Measurements from ENCODE around the gene HOXD12.

Gene HOXD12

DNA sequence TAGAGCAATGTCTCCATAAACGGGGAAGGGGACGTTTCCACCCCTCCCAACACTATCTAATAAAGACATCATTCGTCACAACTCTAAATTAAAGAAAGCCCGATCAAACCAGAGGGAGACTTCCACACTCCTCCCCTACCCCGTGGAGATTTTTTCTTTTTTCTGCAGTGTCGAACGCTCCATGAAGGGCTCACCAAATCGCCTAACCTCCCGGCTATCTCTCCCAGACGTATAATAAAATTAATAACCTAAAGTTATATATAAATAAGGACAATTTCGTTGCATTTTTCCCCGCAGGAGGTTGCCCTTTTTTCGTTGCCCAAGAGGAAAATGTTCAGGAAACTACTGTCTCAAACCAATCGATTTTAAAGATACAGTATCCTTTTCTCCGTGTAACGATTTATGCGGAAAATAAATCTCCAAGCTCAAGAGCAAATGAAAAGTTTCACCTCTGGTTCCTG, 18.2 kb upstream of the HOXD12 start:
- no peak for DNase-seq

DNA sequence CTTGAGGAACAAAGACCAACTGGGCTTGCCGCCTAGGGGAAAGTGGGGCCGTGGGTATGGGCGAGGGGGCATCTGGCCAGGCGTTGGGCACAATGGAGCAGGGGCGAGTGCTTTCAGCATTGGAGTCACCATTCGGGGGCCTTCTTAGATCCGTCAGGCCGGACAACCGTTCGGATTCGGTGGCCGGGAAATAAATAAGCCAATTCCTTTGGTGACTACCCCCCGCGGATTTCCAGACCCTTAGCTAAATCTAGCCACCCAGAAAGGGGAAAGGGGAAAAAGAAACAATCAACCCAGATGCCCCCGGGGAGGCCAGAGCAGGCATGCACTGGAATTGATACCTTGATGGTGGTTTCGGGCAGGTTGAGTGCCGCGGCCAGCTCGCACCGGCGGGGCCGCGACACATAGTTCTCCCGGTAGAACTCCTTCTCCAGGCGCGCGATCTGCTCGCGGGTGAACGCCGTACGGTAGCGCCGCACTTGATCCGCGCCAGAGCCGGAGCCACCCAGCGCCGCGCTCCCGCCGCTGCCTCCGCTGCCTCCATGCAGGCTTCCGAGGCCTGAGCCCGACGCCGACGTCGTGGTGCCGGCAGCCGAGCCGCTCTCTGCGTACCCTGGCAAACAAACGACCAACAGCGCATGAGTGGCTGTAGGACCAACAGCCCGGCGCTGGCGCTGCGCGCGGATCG, 17.6 kb upstream of the HOXD12 start:
- peak; percentile 49 for DNase-seq

DNA sequence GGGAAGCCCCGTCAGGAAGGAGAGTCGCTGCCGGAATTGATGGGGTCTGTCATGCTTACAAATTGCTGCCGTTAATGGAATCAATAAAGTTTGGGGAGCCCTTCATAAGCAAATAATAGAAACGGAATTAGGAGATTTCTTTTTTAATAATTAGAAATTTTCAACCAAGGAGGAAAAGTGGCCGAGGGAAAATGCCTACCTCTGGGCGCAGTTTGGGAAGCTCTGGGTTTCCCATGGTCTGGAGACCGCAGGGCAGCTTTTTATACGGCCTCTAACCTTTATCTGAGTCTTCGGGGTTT, 17.1 kb upstream of the HOXD12 start:
- no peak for DNase-seq

DNA sequence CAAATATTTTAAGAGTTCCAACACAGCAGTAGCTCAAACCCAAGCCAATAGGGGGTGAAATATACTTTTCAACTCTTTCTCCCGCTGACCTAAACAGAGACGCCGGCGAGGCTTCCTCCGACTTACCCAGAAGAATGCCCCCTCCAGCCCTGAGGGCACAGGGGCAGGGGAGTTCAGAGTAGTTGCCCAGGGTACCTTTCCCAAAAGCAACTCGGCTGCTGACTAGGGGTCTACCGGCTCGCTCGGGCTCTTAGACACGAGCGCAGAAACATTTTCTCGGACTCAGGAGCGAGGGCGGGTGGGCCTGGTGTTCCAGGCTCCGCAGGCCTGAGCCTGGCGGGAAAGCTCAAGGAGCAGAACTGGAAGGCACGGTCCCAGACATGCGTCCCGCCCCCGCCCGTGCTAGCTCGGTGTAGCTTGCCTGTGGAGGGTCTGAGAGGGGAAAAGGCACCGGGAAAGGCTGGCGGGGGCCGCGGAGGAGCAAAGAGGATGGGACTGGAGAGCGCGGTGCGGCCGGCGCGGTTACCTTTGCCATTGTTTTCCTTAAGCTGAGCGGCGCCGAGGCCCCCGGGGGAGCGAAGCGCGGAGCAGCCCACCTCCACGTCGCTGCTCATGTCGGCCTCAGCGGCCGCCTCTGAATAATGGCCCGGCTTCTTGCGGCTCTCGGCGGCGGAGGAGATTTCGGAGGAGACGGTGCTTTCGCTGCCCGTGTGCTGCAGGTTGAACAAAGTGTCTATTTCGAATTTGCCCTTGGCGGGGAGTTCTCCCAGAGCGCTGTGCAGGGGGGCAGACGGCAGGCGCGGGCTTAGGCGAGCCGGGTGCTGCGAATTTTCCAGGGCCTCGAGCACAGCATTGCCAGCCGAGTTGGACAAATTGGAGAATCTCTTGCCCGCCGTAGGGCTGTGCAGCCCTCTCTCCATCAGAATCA, 16.5 kb upstream of the HOXD12 start:
- DNase-seq = peak; percentile 35

DNA sequence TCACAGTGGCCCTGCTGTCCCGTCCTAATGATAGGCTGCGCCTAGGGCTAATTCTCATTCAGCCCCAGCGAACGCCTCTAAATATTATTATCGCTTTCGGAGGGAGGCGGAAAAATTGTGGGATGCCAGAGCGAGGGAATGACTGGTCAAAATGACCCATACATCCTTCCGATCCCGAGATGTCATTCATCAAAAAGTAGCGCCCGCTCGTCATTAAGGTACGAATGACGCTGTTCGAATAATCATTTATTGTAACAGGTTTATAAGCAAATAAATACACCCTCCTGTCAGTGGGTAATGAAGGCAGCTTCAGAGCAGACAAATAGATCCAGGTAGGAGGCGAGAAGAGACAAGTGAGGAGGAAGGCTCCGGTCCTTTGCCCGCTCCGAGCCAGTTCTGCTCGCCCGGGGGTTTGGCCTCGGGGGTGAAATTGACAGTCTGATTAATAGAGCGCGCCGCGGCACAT, 15.8 kb upstream of the HOXD12 start, which contains the start of gene EVX2:
EVX2 (minus strand) TSS at position 167 of the 466 bp plus-strand sequence. CDS start 186 bp downstream, outside the sequence.
- DNase-seq = peak; percentile 19

DNA sequence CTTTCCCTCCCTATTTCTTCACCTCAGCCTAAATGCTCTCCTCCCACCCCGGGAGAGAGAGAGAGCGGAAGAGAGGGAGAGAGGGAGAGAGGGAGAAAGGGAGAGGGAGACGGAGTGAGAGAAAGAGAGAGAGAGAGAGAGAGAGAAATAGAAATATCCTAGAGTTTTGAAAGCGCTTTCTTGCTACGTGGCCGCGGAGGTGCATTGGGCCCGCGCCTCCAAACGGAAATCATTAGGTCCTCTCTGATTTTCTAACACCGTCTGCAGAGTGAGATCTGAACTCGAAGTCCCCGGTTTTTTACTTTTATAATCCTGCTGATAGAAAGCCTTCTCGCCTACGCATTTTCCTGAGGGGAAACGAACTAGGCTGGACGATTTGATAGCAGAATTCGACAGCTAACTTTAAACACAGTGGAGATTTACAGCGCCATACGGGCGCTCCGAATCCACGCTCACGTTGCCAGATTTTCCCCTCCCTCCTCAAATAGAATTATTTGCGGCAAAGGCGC, 14.9 kb upstream of the HOXD12 start:
- DNase-seq = peak; percentile 26

DNA sequence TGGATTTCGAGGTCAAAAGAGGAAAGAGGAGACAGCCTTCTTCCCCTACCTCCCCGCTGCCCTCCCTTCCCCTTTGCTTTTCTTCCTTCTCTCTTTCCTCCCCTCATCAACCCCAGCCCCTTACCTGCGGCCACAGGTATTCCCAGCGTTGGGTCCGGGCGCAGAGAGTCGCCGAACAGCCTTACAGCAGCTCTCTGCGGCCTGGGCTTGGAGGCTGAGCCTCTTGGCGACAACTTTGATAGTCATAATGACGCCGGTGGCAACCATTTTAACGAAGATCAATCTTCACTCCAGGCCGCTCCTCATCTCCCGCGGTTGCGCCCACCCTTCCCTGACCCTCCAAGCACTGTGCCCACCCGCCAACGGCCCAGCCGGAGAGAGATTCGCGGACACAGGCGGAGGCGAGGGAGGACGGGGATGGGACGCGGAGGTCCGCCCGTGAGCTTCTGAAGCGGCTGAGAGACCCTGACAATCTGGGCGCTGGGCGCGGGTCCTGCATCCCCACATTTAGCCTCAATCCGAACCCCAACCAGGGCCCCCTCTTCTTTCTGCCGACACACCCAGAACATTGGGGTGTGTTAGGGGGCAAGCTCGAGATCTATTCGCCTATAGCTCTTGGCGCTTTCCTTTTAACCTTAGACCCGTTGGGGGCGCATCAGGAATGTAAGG, 14.3 kb upstream of the HOXD12 start:
- peak; percentile 14 for DNase-seq

DNA sequence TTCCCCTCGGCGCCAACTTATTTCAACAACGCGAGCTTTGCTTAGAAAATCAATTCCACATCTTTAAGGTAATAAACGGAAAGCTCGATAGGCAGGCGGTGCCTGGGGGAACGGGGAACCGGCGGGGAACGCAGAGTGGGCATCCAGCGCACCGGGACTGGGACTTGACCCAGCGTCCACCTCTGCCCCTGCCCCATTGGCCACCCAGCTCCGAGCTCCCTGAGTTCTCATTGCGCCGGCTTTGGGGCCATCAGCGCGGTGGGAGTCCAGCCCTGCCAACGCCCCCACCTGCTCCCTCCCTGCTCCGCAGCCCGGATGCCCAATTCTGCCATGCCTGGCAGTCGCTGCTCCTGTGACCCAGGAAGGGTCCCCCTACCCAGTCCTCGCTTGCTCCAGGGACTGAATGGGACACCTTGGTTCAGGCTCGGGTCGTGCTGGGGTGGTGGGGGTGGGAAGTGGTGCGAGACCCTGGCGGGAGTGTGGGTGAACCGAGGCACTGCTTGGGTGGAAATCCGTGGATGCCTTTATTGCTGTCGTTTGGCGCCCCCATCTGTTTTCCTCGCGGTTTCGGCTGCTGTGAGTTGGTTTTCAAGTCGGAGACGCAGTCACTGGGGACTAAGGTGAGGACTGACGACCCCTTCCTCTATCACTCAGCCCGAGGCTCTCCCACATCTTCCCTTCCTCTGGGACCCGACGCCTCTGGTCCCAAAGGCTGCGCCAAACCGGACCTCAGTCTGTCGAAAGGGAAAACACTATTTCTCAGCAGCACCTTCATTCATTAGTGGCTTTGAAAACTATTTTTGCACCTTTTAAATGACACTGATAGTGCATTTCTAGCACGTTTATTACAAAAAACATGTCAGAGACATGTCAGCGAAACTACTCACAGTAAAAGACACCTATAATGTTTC, 13.5 kb upstream of the HOXD12 start:
- DNase-seq = peak; percentile 63

DNA sequence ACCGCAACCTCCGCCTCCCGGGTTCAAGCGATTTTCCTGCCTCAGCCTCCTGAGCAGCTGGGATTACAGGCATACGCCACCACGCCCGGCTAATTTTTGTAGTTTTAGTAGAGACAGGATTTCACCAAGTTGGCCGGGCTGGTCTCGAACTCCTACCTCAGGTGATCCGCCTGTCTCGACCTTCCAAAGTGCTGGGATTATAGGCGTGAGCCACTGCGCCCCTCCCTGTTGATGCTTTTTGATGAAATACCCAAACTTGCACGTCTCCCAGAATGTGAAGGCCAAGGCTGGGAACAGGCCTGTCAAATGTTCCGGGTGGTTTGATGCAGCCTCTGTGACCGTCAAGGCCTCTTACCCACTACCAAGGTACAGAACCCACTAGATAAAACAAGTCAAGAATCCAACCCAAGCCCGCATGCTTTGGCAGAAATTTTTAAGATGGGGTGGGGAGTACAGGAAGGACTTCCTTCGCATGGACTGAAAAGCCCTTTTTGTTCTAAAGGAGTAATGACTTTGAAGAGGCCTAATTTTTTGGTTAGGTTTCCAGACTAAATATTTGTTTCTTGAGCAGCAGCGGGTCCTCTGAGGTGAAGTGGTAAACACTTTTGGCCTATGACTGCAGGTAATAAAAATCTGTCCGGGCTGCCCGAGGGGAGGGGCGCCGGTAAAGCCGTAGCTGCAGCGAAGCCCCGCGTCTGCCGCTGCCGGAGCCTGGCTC, 12.1 kb upstream of the HOXD12 start:
- no peak for DNase-seq

DNA sequence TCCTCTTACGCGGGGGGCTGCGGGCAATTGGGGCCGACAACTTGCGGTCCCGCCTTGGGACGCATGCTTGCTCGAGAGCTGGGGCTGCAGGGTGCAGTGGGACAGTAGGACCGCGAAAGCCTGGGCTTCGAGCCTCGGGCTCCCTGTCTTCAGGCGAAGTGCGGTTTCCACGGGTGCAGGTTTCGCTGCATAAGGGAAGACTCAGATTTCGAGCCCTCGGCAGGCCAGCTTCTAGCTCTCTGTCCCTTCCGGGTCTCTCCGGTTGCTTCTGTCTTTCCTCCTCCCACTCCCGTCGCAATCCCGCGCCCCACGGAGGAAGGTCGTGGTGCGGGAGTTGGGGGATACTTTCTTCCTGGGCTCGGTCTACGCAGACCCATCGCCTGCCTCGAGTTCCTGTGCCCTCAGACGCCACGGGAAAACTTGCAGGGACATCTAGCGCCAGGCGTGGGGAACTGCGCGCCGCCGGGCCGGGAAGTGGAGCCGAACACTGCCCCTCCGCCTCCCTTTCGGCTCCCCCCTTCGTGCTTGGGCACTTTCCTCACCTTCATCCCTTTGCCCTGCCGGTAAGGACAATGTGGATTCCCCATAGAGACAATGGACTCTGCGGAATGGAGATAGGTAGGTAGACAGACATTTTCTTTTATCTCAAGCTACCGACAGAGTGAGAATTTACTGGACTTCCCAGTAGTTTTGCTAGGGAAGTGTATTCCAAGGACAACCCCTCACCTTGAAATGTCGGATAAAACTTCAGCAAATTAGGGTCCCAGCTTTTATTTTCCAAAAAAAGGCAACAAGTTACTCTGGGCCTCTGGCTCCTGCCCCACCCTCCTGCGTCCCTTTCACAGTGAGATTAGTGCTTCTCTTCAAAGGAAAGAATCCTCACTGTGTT, 11.3 kb upstream of the HOXD12 start:
- peak; percentile 79 for DNase-seq

DNA sequence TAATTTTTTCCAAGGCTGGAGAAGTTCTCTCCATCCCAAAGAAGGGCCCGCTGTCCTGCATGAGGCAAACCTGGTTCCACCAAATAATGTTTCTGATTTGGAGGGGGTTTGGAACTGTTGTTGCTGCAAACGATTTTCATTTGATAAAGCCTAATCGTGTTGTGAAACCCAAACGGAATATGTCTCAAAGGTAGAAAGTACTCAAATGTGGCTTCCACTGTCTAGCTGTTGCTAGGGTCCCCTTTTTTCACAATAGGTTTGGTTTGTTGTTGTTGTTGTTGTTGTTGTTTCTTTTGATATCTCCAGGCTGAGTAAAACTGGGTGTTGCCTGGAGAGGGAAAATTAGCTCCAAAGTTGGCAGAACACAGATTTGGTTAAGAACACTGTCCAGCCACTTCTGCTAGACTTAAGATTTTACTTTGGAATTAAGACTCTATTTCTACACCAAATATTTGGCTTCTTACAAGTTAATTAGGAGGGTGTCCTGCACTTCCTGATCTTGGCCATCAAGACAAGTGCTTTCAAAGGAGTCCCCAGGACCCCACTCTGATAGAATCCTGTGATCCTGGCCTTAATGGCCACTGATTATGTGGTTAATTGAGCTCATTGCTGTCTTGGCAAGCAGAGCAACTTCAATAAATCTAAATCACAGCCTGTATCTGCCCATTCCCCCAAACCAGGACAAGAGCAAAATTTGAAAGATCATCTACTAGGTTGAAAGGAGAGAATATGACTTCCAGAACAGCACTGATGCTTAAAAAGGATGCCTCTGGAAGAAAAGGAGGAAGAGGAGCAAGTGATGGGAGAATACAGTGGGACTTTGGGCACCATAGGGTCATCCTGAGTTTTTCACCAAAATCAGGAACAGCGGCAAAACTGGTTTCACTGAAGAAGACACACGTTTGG, 10.4 kb upstream of the HOXD12 start:
- peak; percentile 6 for DNase-seq

DNA sequence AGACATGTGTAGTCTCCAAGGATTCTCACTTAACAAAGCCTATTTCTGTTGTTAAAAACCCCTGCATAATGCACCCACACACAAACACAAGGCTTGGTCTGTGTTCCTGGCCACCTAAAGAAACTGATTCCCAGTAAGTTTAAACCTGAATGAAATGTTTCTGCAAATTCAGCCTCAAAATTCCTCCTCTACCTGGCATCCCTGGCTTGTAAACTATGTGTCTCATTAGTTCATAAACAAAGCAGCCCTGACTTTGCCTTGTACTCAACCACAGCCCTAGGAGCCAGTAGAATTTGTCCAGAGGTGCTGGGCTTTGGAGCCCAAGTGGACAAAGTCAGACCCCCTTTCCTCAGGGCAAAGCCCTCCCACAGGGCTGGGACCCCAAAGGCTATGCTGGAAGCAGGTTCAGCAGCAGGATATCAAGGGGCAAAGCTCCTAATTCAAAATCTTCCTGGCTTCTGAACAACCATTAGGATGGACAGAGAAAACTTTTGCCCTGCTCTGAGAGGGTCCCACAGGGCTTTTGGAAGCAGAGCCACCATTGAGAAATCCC, 9.7 kb upstream of the HOXD12 start:
- no peak for DNase-seq

DNA sequence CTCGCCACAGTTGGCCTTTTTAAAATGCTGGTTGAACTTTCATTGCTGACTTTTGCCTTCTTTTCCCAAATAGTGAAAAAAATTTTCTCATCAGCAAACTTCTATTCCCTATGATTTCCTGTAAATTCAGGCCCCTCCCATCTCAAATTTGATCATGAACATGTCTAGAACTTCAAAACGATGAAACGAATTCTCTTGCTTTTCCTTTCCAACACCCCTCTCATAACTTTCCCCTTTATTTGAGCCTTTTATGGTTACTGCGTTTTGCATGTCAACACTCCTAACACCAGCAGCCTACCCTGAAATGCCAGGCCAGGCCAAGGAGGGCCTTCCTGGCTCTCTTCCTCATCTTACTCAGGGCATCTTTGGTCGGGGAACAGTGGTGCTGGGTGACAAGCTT, 8.7 kb upstream of the HOXD12 start:
- DNase-seq = no peak

DNA sequence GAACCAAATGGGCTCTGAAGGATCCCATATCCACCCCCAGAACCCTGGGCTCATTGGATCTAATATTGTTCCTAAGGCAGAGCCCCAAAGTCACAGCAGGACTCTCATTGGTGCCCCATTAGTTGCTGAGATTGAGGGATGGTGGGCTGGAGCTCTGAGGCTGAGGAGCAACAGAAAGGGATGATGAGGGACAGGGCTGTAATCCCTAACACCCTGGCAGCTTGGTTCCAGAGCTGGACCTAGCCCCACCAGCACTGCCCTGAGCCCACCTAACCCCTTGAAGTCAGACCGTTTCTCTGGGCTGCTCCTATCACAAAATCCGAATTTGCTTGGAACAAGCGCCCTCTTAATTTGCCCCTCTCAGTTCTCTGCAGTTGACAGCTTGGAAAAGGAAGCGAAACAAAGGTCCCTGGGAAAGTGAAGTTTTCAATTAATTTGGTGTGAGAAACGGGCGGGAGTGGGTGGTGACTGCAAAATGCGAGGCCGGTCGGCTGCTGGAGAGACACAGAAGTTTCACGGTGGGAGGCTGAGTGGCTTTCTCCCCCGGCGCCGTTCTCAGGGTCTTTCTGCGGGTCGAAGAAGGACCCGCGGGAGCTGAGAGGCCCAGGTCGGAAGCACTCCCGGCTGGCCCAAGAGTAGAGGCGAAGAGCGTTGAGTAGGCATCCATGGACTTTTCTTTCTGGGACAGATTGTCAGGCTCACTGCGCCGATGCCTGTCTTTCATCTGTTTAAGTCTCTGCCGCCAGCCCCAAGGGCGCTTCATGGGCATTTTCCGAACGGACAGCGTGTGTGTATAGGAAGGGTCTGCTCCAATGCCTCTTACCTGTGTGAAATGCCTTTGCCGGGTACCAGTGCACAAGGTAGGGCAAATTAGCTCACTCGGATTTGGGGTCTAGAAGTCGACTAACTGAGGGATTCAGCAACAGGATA, 8.0 kb upstream of the HOXD12 start:
- DNase-seq = no peak

DNA sequence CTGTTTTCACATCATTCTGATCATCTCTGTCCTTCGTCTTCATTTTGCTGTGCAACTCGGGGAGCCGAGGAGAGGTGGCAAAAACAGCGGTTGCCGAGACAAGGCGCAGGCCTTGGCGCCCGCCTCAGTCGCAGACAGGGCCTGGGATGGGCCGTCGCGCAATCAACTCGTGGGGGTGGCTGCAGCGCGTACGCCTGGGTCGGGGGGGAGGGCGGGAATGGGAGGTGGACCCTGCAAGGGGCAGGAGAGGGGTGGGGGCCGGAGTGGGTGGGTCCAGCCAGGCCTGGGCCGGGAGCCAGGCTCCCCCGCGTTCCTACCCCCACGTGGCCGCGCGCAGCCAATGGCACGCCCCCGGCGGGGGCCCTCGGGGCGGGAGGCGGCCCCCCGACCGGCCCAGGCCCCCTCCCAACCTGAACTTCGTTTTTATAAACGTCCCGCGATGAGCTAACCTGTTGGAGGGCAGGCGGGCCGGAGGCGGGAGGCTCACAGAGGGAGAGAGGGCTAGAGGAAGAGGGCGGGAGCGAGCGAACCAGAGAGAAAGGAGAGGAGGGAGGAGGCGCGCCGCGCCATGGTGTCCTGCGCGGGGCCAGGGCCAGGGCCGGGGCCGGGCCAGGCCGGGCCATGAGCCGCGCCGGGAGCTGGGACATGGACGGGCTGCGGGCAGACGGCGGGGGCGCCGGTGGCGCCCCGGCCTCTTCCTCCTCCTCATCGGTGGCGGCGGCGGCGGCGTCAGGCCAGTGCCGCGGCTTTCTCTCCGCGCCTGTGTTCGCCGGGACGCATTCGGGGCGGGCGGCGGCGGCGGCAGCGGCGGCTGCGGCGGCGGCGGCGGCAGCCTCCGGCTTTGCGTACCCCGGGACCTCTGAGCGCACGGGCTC, 7.1 kb upstream of the HOXD12 start, which contains the start of gene HOXD13:
HOXD13 (plus strand) TSS at position 452 of the 875 bp plus-strand sequence; CDS start at position 622, 170 bp downstream.
- DNase-seq = no peak

DNA sequence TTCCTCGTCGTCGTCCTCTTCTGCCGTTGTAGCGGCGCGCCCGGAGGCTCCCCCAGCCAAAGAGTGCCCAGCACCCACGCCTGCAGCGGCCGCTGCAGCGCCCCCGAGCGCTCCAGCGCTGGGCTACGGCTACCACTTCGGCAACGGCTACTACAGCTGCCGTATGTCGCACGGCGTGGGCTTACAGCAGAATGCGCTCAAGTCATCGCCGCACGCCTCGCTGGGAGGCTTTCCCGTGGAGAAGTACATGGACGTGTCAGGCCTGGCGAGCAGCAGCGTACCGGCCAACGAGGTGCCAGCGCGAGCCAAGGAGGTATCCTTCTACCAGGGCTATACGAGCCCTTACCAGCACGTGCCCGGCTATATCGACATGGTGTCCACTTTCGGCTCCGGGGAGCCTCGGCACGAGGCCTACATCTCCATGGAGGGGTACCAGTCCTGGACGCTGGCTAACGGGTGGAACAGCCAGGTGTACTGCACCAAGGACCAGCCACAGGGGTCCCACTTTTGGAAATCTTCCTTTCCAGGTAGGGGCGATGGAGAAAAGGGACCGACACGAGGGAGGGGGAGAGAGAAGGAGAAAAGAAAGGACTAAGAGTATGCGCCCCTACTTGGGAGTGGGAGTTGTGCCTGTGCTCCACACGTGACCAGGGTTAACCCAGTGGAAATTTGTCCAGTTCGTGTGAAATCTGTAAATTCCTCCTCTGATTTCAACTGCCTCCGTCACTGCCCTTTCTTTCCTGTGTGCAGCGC, 6.3 kb upstream of the HOXD12 start:
- DNase-seq = no peak

All from right hindlimb (tissue), 1 donor.